Tibial nerve (tissue), 4 donors: ENCODE data around the gene TMEM151B.

Experiments
- CTCF ChIP-seq, 5 experiments: fragments of 200-600 bp in 3 of 5; fragments of 450-650 bp in 2 of 5; sonication (generic) in 3 of 5; IDR thresholded peaks; one replicate each; pipeline ENCODE4 v1.5.1; 2016 to 2019; ENCODE audit warnings: antibody characterized with exemption in 5 of 5, mild to moderate bottlenecking in 3 of 5, moderate library complexity in 2 of 5
- EP300 ChIP-seq, 2 donors: sonication (generic); formaldehyde crosslinking; IDR thresholded peaks; one replicate each; pipeline ENCODE4 v1.6.1; 2017; ENCODE audit warnings: antibody characterized with exemption in 2 of 2, mild to moderate bottlenecking in 1 of 2
- POLR2A ChIP-seq, 2 donors: fragments of 450-650 bp; IDR thresholded peaks; one replicate each; pipeline ENCODE4 v1.6.1; 2017; ENCODE audit warnings: antibody characterized with exemption in 2 of 2, mild to moderate bottlenecking in 2 of 2, moderate library complexity in 2 of 2

GRCh38 chr6:44256775-44257024 is 13.6 kb upstream of the TMEM151B start:
- TF ChIP-seq CTCF (IDR thresholded peaks at IDR 0.05) (no peak), POLR2A (IDR thresholded peaks at IDR 0.05) (no peak), EP300 (IDR thresholded peaks at IDR 0.05) (no peak)
